HG03097 (cell line): ENCODE results near the gene PREX1.

Experiments used
- ATAC-seq: cut with Tn5 transposase; IDR thresholded peaks from one replicate; pipeline ENCODE4 v1.9.1; 2021; ENCODE audit not compliant: unreplicated experiment, low FRiP score

The PREX1 gene

GRCh38 chr20:48619126-48620101, 208.4 kb downstream of the PREX1 start:
- ATAC-seq, result no peak

DNA sequence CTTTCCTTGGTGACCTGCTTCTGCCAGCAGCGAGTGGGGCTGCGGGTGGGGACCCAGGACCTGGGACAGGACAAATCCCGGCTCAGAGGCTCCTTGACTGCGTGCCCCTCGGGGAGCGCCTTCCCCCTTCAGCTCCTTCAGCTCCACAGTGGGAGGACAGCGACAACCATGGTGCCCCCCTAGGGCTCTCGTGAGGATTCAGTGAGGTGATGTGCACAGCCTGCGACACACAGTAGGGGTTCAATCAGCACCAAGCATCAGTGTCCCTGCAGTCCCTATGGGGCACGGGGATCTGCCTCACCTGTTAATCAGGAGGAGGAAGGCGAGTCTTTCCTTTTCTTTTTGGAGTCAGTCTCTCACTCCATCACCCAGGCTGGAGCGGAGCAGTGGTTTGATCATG, 209.2 kb downstream of the PREX1 start:
- ATAC-seq, result no peak

DNA sequence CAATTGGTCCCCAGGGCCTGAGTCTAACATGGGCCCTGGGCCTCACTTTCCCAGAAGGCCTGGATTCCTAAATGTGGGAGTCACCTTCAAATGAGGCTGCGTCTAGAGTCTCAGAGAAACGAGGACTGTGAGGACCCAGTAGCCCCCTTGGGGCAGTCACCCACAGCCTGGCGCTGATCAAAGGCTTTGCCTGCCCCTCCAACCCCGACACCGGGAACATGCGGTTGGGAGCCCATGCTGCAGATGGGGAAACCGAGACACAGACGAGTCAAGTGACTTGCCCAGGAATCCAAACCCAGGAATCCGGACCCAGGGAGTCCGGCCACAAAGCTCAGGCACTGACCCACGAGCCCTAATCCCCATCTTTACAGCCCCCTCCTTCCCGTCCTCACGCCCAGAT, 209.7 kb downstream of the PREX1 start:
- ATAC-seq, result no peak

- ATAC-seq, result no peak
Measured at GRCh38 chr20:48617481-48617880, 210.3 kb downstream of the PREX1 start.

GRCh38 chr20:48616481-48616880, 211.3 kb downstream of the PREX1 start:
- ATAC-seq, result no peak

GRCh38 chr20:48615871-48616270, 211.9 kb downstream of the PREX1 start:
- no peak for ATAC-seq

GRCh38 chr20:48614593-48615274, 213.1 kb downstream of the PREX1 start:
- no peak for ATAC-seq

GRCh38 chr20:48613926-48614325, 213.9 kb downstream of the PREX1 start:
- no peak for ATAC-seq

DNA sequence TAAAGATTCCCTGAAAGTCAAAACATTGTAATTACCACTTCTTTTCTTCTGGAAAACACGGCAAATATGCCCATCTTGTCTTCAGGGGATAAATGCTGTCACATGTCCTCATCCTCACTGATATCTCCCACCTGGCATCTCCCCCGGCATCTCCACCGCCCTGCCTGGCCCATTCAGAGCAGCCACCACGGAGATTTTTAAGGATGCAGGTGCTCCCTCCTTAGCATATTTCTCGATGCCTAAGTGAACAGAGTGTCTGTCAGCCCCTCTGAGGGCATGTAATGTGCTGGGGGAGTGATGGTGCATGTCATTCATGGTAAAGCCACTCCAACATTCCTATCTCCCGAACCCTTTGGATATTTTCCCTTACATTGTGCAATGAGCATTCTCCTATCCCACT, 215.5 kb downstream of the PREX1 start:
- no peak for ATAC-seq

GRCh38 chr20:48610996-48611395, 216.8 kb downstream of the PREX1 start:
- ATAC-seq, result no peak

- peak; percentile 45 for ATAC-seq
Measured at GRCh38 chr20:48609491-48609978, 218.3 kb downstream of the PREX1 start.

GRCh38 chr20:48608756-48609155, 219.0 kb downstream of the PREX1 start:
- ATAC-seq, result no peak

DNA sequence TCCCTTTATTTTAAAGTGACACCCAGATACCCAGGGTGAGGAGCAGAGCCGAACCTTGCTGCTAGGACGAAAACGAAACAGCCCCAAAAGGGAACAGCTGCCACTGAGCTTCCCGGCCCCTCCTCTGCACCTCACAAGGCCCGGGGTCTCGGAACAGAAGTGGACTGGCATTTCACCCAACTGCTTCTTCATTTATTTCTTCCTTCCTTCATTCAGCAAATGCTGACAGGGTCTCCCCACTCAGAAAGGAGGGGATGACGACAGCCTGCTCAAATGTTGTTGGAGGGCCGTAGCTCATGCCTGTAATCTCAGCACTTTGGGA, 220.3 kb downstream of the PREX1 start:
- ATAC-seq, result no peak

DNA sequence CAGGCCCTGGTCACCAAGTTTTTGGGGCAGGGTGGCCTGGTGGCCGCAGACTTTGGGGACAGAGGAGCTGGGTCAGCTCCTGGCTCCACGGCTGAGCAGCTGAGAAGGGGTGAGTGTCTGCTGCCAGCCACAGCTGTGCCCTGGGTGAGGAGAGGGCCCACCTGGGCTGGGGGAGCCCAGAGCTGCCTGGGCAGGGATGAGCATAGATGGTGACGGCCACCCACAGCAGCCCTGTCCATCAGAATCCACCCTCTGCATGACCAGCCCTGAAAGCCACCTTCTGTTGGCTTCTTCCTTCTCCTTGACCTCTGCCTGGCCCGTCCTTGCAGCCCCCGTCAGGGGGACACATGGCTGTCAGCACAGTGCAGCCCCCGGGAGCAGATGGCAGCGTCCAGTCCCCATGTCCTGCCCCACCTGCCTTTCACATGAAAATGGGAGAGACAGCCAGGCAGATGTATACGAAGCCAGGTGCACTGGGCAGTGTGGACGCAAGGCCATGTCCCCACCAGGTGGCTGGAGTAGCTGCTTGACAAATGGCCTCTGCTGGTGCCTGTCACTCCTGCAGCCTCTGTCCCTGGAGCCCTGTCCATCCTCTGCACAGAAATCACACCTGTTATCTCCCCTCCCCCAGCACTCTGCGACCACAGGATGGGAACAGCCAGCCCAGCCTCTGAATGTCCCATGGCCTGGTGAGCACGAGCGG, 220.8 kb downstream of the PREX1 start:
- no peak for ATAC-seq

GRCh38 chr20:48606172-48606840, 221.5 kb downstream of the PREX1 start:
- ATAC-seq, result no peak

DNA sequence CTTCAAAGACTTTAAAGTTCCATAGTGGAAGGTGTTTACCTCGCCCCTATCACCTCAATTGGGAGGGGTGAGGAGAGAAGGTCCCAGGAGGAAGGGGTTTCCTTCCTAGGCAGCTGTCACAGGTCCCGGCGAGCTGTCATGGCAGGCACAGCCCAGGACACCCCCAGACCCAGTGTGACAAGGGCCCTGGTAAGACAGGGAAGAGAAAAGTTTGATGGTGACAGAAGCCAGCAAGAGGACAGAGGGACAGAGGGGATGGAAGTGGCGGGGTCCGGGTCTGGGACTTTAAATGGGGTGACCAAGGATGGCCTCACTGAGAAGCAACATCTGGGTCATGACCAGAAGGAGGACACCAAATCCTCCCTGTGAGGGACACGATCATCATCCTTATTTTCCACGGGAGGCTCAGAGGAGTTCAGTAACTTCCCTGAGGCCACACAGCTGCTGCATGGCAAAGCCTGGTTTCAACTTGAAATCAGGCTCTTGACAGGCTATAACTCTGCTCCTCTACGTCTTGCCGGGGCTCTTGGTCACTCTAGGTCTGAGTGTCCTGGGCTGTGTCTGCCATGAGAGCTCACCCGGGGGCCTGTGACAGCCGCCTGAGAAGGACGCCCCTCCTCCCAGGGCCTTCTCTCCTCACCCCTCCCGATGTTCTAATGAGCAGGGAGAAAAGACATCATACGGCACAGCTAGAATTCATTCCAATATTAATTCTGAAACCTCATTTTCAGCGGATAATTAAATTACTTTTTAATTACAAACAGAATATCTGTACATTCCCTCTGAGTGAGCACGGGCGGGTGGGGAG, 222.2 kb downstream of the PREX1 start:
- ATAC-seq, result no peak

DNA sequence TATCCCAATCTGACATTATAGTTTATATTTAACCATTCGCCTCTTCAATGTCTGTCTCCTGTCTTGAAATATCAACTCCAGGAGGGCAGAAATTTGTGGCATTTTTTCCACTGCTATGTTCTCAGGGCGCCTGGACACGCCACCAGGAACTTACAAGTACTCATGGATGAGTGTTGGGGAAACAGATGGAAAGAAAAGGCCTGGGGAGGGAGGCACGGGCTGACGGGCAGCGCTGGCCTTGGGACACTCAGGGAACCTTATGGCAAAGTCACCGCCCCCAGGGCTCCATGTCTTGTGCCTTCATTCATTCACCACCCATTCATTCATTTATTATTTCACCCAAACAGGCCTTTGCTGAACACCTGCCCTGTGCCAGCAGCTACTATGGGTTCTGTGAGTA, 222.9 kb downstream of the PREX1 start:
- ATAC-seq, result no peak

DNA sequence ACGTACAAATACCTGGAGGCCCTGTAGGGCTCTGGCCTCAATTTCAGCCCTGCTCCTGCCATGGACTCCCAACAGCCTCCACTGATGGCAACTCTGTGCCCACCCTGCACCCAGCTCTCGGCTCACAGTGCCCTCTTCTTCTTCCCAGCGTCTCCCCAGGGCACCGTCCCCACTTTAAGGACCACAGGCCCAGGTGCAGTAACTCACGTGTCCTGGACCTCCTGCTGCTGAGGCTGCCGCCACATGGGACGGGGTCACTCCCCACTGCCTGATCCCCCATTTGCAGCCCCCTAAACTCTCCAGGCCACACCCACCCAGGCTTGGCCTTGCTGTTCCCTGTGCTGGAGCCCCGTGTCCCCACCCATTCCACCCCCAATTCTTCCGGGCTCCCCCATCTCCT, 223.4 kb downstream of the PREX1 start:
- ATAC-seq, result no peak

DNA sequence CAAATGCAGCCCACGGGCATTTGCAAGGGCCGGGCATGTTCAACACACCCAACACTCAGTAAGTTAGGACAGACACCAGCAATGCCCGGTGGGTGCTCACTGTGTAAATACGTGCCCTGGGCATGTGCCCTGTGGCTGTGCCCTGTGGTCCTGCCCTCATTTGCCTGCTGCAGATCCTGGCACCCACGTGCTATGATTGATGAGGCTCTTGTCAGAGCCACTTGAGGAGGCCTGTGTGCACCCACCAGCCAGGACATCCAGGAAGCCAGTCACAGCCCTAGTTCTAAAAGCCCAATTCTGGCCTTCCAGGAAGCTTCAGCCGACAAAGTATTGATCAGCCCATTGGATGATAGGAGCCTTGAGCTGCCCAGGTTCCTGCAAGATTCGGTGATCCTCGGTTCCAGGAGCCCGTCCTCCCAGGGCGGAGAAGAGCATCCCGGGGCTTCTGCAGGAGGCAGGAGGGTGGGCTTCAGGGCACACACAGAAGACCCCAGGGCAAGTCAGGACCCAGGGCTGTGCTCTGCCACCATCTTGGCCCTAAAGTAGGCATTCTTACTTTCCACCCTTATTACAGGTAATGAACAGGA, 223.9 kb downstream of the PREX1 start:
- ATAC-seq, result no peak
